ENCODE measurements around the gene GAGE12H.

GAGE12H gene

GRCh38 chrX:49610718-49611310 lies 31.1 kb downstream of the GAGE12H start:
- H3K4me1 ChIP-seq, result no peaks in the 10 kb centered on the region
- no peak overlapping the region for H3K4me3 ChIP-seq
- no peaks in the 10 kb centered on the region for H4K20me1 ChIP-seq
- H3K9ac ChIP-seq, result no peak overlapping the region
- no peaks in the 10 kb centered on the region for H3K9me3 ChIP-seq
- TF ChIP-seq Cebpa-rat (IDR thresholded peaks at IDR 0.05), result no peak
- no peaks in the 10 kb centered on the region for H3K36me3 ChIP-seq
- peaks cover 75% of the 10 kb centered on the region for H3K27me3 ChIP-seq
- no peak overlapping the region for H3K27ac ChIP-seq
- H3K4me2 ChIP-seq, result no peak overlapping the region

- Histone ChIP-seq H3K27ac (no peak overlapping the region), H3K9ac (no peak overlapping the region), H3K4me1 (no peaks in the 10 kb centered on the region), H3K4me2 (no peak overlapping the region), H3K36me3 (no peaks in the 10 kb centered on the region), H3K27me3 (peaks cover 51% of the 10 kb centered on the region), H4K20me1 (no peaks in the 10 kb centered on the region), H3K9me3 (no peaks in the 10 kb centered on the region), H3K4me3 (no peak overlapping the region)
- TF ChIP-seq Cebpa-rat (IDR thresholded peaks at IDR 0.05), result no peak
Observed at GRCh38 chrX:49618574-49618973, 38.8 kb downstream of the GAGE12H start.

GRCh38 chrX:49627086-49627777 lies 47.5 kb downstream of the GAGE12H start:
- H3K4me1 ChIP-seq, result no peaks in the 10 kb centered on the region
- H3K9me3 ChIP-seq, result peaks cover 38% of the 10 kb centered on the region
- no peaks in the 10 kb centered on the region for H3K36me3 ChIP-seq
- no peak overlapping the region for H3K9ac ChIP-seq
- no peak overlapping the region for H3K4me3 ChIP-seq
- no peak for TF ChIP-seq Cebpa-rat (IDR thresholded peaks at IDR 0.05)
- no peak overlapping the region for H3K4me2 ChIP-seq
- no peak overlapping the region for H3K27ac ChIP-seq
- H4K20me1 ChIP-seq, result no peaks in the 10 kb centered on the region
- peaks cover 10% of the 10 kb centered on the region for H3K27me3 ChIP-seq
